HL-60 (cell line): ENCODE results near the gene TMEM61.

Experiments
- CTCF ChIP-seq: IDR thresholded peaks from one replicate; pipeline ENCODE4 v1.5.1; 2011; ENCODE audit warnings: low read length, control low read depth, inconsistent platforms; ENCODE audit not compliant: insufficient read depth
- GABPA ChIP-seq: IDR thresholded peaks from 2 replicates; pipeline ENCODE4 v1.6.1; 2012; ENCODE audit warnings: low read depth
- POLR2AphosphoS5 ChIP-seq: IDR thresholded peaks from 2 replicates; pipeline ENCODE4 v1.6.1; 2012; ENCODE audit warnings: low read depth
- REST ChIP-seq: IDR thresholded peaks from 2 replicates; pipeline ENCODE4 v1.6.1; 2012; ENCODE audit warnings: low read depth; ENCODE audit not compliant: insufficient replicate concordance
- SPI1 ChIP-seq: IDR thresholded peaks from 2 replicates; pipeline ENCODE4 v1.6.1; 2012; ENCODE audit warnings: low read depth, mild to moderate bottlenecking, borderline replicate concordance

- TF ChIP-seq CTCF, result no peak
- no peak for TF ChIP-seq POLR2AphosphoS5
- no peak for TF ChIP-seq GABPA
- TF ChIP-seq SPI1, result no peak
- no peak for TF ChIP-seq REST
Observed at GRCh38 chr1:54987427-54987826, 7.0 kb downstream of the TMEM61 start.
